ENCODE results near the gene PBLD. TPM values are rescaled to one million over a fixed set of nuclear protein-coding genes. Genes with fewer than 3 reads are reported as not detected.

PBLD gene
- total RNA-seq, 1 experiment from 2014 or later, result 2.4 TPM

GRCh38 chr10:68332259-68333057 is at the start of gene PBLD (continued):
- TF ChIP-seq NR2C2 (CRISPR knock-in tag; IDR thresholded peaks at IDR 0.05), result no peak
- no peak for TF ChIP-seq NR1H2 (CRISPR knock-in tag; IDR thresholded peaks at IDR 0.05)
- TF ChIP-seq ATF6 (CRISPR knock-in tag; IDR thresholded peaks at IDR 0.05), result no peak
- TF ChIP-seq, protein P1, sequence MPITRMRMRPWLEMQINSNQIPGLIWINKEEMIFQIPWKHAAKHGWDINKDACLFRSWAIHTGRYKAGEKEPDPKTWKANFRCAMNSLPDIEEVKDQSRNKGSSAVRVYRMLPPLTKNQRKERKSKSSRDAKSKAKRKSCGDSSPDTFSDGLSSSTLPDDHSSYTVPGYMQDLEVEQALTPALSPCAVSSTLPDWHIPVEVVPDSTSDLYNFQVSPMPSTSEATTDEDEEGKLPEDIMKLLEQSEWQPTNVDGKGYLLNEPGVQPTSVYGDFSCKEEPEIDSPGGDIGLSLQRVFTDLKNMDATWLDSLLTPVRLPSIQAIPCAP (CRISPR knock-in tag; IDR thresholded peaks at IDR 0.05), result no peak; the same call in 1 of the 2 replicates
- TF ChIP-seq JUN (CRISPR knock-in tag; IDR thresholded peaks at IDR 0.05), result peak; percentile 58; the same call in 1 of the 2 replicates
- TF ChIP-seq NFE2L1 (CRISPR knock-in tag; IDR thresholded peaks at IDR 0.05), result peak; percentile 19; the same call in 1 of the 2 replicates
- no peak for TF ChIP-seq TCF7 (CRISPR knock-in tag; IDR thresholded peaks at IDR 0.05; ENCODE audit: low read depth)
- TF ChIP-seq NFYB (CRISPR knock-in tag; conservative IDR thresholded peaks at IDR 0.05; ENCODE audit: low read depth), result no peak; the same call in 1 of the 2 replicates
- TF ChIP-seq TP53 (CRISPR knock-in tag; IDR thresholded peaks at IDR 0.05), result no peak
- no peak; the same call in 1 of the 2 replicates for TF ChIP-seq ZNF232 (CRISPR knock-in tag; IDR thresholded peaks at IDR 0.05)
- peak; percentile 80 for TF ChIP-seq NFATC4 (CRISPR knock-in tag; IDR thresholded peaks at IDR 0.05)
- TF ChIP-seq KAT7 (CRISPR knock-in tag; IDR thresholded peaks at IDR 0.05; ENCODE audit: borderline replicate concordance), result peak; percentile 92; the same call in 1 of the 2 replicates
- TF ChIP-seq, protein P2, sequence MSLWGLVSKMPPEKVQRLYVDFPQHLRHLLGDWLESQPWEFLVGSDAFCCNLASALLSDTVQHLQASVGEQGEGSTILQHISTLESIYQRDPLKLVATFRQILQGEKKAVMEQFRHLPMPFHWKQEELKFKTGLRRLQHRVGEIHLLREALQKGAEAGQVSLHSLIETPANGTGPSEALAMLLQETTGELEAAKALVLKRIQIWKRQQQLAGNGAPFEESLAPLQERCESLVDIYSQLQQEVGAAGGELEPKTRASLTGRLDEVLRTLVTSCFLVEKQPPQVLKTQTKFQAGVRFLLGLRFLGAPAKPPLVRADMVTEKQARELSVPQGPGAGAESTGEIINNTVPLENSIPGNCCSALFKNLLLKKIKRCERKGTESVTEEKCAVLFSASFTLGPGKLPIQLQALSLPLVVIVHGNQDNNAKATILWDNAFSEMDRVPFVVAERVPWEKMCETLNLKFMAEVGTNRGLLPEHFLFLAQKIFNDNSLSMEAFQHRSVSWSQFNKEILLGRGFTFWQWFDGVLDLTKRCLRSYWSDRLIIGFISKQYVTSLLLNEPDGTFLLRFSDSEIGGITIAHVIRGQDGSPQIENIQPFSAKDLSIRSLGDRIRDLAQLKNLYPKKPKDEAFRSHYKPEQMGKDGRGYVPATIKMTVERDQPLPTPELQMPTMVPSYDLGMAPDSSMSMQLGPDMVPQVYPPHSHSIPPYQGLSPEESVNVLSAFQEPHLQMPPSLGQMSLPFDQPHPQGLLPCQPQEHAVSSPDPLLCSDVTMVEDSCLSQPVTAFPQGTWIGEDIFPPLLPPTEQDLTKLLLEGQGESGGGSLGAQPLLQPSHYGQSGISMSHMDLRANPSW (CRISPR knock-in tag; conservative IDR thresholded peaks at IDR 0.05; ENCODE audit: low read depth), result no peak
- TF ChIP-seq TEAD1 (CRISPR knock-in tag; IDR thresholded peaks at IDR 0.05), result peak; percentile 79; the same call in 1 of the 2 replicates
- TF ChIP-seq HMGA2 (CRISPR knock-in tag; IDR thresholded peaks at IDR 0.05), result 0 out of 2 replicates have a peak, but pooled peaks have one; percentile 22
- no peak for TF ChIP-seq FOXJ3 (CRISPR knock-in tag; IDR thresholded peaks at IDR 0.05; ENCODE audit: borderline replicate concordance)
- TF ChIP-seq, protein P3, sequence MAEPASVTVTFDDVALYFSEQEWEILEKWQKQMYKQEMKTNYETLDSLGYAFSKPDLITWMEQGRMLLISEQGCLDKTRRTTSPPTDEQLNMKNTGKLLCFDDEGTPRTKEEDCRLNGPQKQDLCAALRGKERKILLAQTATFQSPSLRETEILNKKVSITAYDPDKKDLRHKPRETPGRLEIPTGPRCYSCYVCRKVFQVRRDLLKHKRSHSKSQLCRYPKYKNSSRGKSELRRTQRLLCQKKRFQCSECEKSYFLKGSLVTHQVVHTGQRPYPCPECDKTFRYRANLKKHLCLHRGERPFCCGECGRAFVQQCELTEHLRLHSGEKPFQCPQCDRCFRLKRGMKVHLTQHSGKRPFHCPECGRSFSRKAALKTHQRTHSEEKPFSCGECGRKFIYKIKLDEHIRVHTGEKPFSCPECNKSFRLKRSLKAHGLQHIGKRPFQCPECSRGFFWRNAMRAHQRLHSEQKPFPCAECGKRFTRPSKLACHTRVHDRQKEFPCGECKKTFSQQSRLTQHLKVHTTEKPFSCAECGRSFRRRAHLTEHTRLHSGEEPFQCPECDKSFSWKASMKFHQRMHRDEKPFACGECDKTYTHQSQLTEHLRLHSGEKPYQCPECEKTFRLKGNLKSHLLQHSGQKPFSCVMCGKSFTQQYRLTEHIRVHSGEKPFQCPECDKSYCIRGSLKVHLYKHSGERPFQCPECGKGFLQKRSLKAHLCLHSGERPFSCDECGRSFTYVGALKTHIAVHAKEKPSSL (CRISPR knock-in tag; conservative IDR thresholded peaks at IDR 0.05), result peak; percentile 71; the same call in 1 of the 2 replicates
- TF ChIP-seq ZNF396 (CRISPR knock-in tag; IDR thresholded peaks at IDR 0.05; ENCODE audit: borderline replicate concordance), result no peak
- TF ChIP-seq, protein P4, sequence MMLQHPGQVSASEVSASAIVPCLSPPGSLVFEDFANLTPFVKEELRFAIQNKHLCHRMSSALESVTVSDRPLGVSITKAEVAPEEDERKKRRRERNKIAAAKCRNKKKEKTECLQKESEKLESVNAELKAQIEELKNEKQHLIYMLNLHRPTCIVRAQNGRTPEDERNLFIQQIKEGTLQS (CRISPR knock-in tag; conservative IDR thresholded peaks at IDR 0.05), result no peak
- no peak for TF ChIP-seq ESRRA (CRISPR knock-in tag; IDR thresholded peaks at IDR 0.05; ENCODE audit: borderline replicate concordance)
- no peak for TF ChIP-seq ZNF512 (CRISPR knock-in tag; IDR thresholded peaks at IDR 0.05; ENCODE audit: borderline replicate concordance)
- TF ChIP-seq, protein P5, sequence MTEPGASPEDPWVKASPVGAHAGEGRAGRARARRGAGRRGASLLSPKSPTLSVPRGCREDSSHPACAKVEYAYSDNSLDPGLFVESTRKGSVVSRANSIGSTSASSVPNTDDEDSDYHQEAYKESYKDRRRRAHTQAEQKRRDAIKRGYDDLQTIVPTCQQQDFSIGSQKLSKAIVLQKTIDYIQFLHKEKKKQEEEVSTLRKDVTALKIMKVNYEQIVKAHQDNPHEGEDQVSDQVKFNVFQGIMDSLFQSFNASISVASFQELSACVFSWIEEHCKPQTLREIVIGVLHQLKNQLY (CRISPR knock-in tag; IDR thresholded peaks at IDR 0.05), result no peak
- TF ChIP-seq CREB1 (CRISPR knock-in tag; IDR thresholded peaks at IDR 0.05), result no peak
- TF ChIP-seq TEAD4 (CRISPR knock-in tag; IDR thresholded peaks at IDR 0.05), result no peak; the same call in 1 of the 2 replicates
- TF ChIP-seq USF2 (CRISPR knock-in tag; IDR thresholded peaks at IDR 0.05), result no peak
- TF ChIP-seq FOXP1 (CRISPR knock-in tag; IDR thresholded peaks at IDR 0.05; ENCODE audit: borderline replicate concordance), result no peak
- no peak; the same call in 1 of the 2 replicates for TF ChIP-seq ZNF416 (CRISPR knock-in tag; IDR thresholded peaks at IDR 0.05)
- no peak for TF ChIP-seq NR3C1 (CRISPR knock-in tag; conservative IDR thresholded peaks at IDR 0.05; ENCODE audit: low read depth)

Data from WTC11 (cell line).